Activated CD4-positive, alpha-beta T cell treated with anti-CD3 and anti-CD28 coated beads, Interleukin-2, amount 10 ng/mL, durations not matched to agents 7 days and 5 days (primary cell): Measurements from ENCODE around the gene ACVR1C. TPM values are rescaled to one million over a fixed set of nuclear protein-coding genes. Genes with fewer than 3 reads are reported as not detected.
"Not testable (repeated sequence)": the region's sequence is repeated elsewhere in the genome, so short reads cannot be mapped to it uniquely, and the experiment has no call there.

Experiments used
- CTCF ChIA-PET: fragments of 350-600 bp; sonication (Branson Sonifier 250); formaldehyde crosslinking; loops from one replicate; lab custom pipeline; 2021; ENCODE audit warnings: antibody characterized with exemption; lab: Charles Lee
- POLR2A ChIA-PET: fragments of 350-600 bp; sonication (Branson Sonifier 250); formaldehyde crosslinking; loops from one replicate; lab custom pipeline; 2021; ENCODE audit warnings: antibody characterized with exemption; lab: Charles Lee
- DNase-seq: peaks from one replicate; pipeline ENCODE4 v3.0.0-alpha.2; 2020
- H3K27ac Mint-ChIP-seq: one replicate; pipeline ENCODE4 v1.8.0; 2021; ENCODE audit warnings: mild to moderate bottlenecking, moderate library complexity, mixed read lengths
- H3K27me3 Mint-ChIP-seq: one replicate; pipeline ENCODE4 v1.8.0; 2021; ENCODE audit warnings: mixed read lengths
- H3K36me3 Mint-ChIP-seq: one replicate; pipeline ENCODE4 v1.8.0; 2021; ENCODE audit warnings: low read depth, mixed read lengths
- H3K4me1 Mint-ChIP-seq: one replicate; pipeline ENCODE4 v1.8.0; 2021; ENCODE audit warnings: mixed read lengths
- H3K4me3 Mint-ChIP-seq: one replicate; pipeline ENCODE4 v1.8.0; 2021; ENCODE audit warnings: mild to moderate bottlenecking, moderate library complexity, mixed read lengths
- H3K9me3 Mint-ChIP-seq: one replicate; pipeline ENCODE4 v1.8.0; 2021; ENCODE audit warnings: mixed read lengths
- total RNA-seq, 2 experiments: library from RNA; stranded (reverse); gene quantifications; one replicate each; pipeline ENCODE4 v1.2.3, GENCODE V29; 2021

ACVR1C gene
- total RNA-seq, 2 experiments from 2014 or later, result 2.2 to 2.5 TPM

DNA sequence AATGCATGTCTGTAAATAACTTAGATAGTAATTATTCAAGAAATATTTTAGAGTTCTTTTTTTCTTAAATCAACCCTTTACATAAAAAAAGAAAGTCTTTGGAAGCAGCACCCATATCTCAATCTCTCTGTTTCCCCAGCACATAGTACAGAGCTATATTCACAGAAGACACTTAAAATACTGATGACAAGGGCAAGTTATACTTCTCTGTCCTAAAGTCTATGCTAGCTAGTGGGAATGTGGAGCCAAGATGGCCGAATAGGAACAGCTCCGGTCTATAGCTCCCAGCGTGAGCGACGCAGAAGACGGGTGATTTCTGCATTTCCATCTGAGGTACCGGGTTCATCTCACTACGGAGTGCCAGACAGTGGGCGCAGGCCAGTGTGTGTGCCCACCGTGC is 62.6 kb downstream of the ACVR1C start:
- CTCF ChIA-PET, result interaction anchor here (0.6 kb wide), 1 partner anchor 539 kb away, joined by 3 read pairs; no protein-coding TSS in a partner anchor
- H3K27ac Mint-ChIP-seq, H3K27me3 Mint-ChIP-seq, H3K4me1 Mint-ChIP-seq, POLR2A ChIA-PET, DNase-seq, H3K4me3 Mint-ChIP-seq, H3K9me3 Mint-ChIP-seq, H3K36me3 Mint-ChIP-seq: not testable (repeated sequence)

- H3K4me3 Mint-ChIP-seq, result no peak overlapping the region
- CTCF ChIA-PET, result interaction anchor here (0.6 kb wide), 1 partner anchor 538 kb away, joined by 3 read pairs; no protein-coding TSS in a partner anchor
These were observed 63.1 kb downstream of the ACVR1C start for GRCh38 chr2:157565550-157565949.

DNA sequence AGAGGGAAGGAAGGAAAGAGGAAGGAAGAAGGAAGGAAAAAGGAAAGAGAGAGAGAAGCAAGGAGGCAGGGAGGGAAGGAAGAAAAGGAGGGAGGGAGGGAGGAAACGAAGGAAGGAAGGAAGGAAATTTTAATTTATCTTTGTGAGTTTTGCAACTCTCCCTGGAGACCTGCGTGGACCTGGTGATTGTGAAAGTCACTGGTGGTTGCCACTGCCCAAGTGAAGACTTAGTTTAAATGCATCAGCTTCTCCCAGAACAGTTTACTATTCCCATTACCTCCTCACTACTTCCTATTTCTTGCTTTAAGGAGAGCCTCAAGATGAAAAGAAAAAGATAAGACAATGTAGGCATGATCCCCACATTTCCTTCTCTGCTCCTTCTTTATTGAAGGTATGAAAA is 68.8 kb downstream of the ACVR1C start:
- POLR2A ChIA-PET, result no interaction called here
- Mint-ChIP-seq H3K36me3 (no peaks in the 10 kb centered on the region), H3K9me3 (peaks cover 15% of the 10 kb centered on the region), H3K27ac (no peak overlapping the region), H3K4me3 (no peak overlapping the region), H3K27me3 (no peaks in the 10 kb centered on the region), H3K4me1 (peaks cover 15% of the 10 kb centered on the region)
- no peak for DNase-seq
- CTCF ChIA-PET, result no interaction called here

More at GRCh38 chr2:157565550-157565949, 63.1 kb downstream of the ACVR1C start:
- Mint-ChIP-seq H3K36me3 (no peaks in the 10 kb centered on the region), H3K4me1 (no peaks in the 10 kb centered on the region), H3K27ac (no peak overlapping the region), H3K9me3 (peaks cover 6% of the 10 kb centered on the region), H3K27me3 (no peaks in the 10 kb centered on the region)
- POLR2A ChIA-PET, result no interaction called here
- DNase-seq, result no peak

- no peak for DNase-seq
- peaks cover 15% of the 10 kb centered on the region for H3K4me1 Mint-ChIP-seq
- POLR2A ChIA-PET, result no interaction called here
These were observed 69.2 kb downstream of the ACVR1C start for GRCh38 chr2:157559461-157559860.

DNA sequence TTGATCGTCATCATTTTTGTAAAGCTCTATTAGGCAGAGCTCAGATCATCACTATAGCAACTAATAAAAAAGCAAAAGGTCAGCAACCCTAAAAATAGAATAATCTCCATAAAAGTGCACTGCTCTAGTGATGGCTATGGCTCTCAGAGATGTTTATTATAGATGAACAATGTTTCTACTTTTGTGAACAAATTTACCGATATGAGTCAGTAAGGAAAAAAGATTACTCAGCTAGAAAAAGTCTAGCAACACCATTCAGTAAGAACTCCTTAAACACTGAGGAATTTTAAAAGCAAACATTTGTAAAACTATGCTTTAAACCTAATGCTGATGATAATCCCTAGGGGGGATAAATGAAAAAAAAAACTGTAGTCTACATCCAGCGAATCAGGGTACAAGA is 69.6 kb downstream of the ACVR1C start:
- H3K36me3 Mint-ChIP-seq, result no peaks in the 10 kb centered on the region
- no peaks in the 10 kb centered on the region for H3K27me3 Mint-ChIP-seq
- peaks cover 15% of the 10 kb centered on the region for H3K4me1 Mint-ChIP-seq
- no peak overlapping the region for H3K4me3 Mint-ChIP-seq
- peaks cover 13% of the 10 kb centered on the region for H3K9me3 Mint-ChIP-seq
- CTCF ChIA-PET, result interaction anchor here (0.6 to 1.0 kb wide), 2 partner anchors 13 to 24 kb away, joined by 3 to 5 read pairs; no protein-coding TSS in a partner anchor
- POLR2A ChIA-PET, result no interaction called here
- H3K27ac Mint-ChIP-seq, result peak overlapping the region; percentile 42
- DNase-seq, result no peak

More at GRCh38 chr2:157559461-157559860, 69.2 kb downstream of the ACVR1C start:
- no peaks in the 10 kb centered on the region for H3K36me3 Mint-ChIP-seq
- H3K4me3 Mint-ChIP-seq, result no peak overlapping the region
- H3K27ac Mint-ChIP-seq, result peak overlapping the region; percentile 42
- no peaks in the 10 kb centered on the region for H3K27me3 Mint-ChIP-seq
- H3K9me3 Mint-ChIP-seq, result peaks cover 15% of the 10 kb centered on the region
- CTCF ChIA-PET, result interaction anchor here (0.6 to 1.0 kb wide), 2 partner anchors 13 to 24 kb away, joined by 3 to 5 read pairs; no protein-coding TSS in a partner anchor

- Mint-ChIP-seq H3K27ac (no peak overlapping the region), H3K4me1 (peaks cover 15% of the 10 kb centered on the region), H3K4me3 (no peak overlapping the region)
These were observed 70.9 kb downstream of the ACVR1C start for GRCh38 chr2:157557770-157558169.

GRCh38 chr2:157540102-157540501 is 88.6 kb downstream of the ACVR1C start:
- CTCF ChIA-PET, result no interaction called here
- POLR2A ChIA-PET, result no interaction called here
- DNase-seq, result no peak
- H3K27me3 Mint-ChIP-seq, result no peaks in the 10 kb centered on the region
- no peak overlapping the region for H3K27ac Mint-ChIP-seq
- H3K4me3 Mint-ChIP-seq, result no peak overlapping the region
- H3K4me1 Mint-ChIP-seq, result no peaks in the 10 kb centered on the region
- no peaks in the 10 kb centered on the region for H3K36me3 Mint-ChIP-seq
- no peaks in the 10 kb centered on the region for H3K9me3 Mint-ChIP-seq

More at GRCh38 chr2:157557770-157558169, 70.9 kb downstream of the ACVR1C start:
- ChIA-PET POLR2A (no interaction called here), CTCF (no interaction called here)
- no peaks in the 10 kb centered on the region for H3K36me3 Mint-ChIP-seq
- peaks cover 11% of the 10 kb centered on the region for H3K9me3 Mint-ChIP-seq
- H3K27me3 Mint-ChIP-seq, result no peaks in the 10 kb centered on the region
- no peak for DNase-seq

DNA sequence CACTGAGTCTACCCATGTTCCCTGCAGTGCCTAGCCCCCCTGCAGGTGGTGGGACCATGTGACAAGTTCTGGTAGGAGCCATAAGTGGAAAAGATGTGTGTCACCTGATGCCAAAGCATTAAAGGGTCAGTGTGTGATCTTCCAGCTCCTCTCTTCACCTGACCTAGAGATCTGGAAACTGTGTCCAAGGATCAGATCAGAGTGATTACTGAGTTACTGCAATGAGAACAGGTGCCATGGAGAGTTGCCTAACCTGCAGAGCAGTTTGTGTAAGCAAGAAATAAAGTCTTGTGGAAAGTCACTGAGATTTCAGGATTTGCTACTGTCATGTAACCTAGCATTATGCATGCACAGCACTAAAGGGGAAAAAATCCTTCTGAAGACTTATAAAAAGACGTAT is 90.6 kb downstream of the ACVR1C start:
- H3K9me3 Mint-ChIP-seq, result no peaks in the 10 kb centered on the region
- no peak overlapping the region for H3K4me3 Mint-ChIP-seq
- H3K4me1 Mint-ChIP-seq, result no peaks in the 10 kb centered on the region
- no peaks in the 10 kb centered on the region for H3K36me3 Mint-ChIP-seq
- DNase-seq, result no peak
- H3K27me3 Mint-ChIP-seq, result no peaks in the 10 kb centered on the region
- no peak overlapping the region for H3K27ac Mint-ChIP-seq
- ChIA-PET POLR2A (no interaction called here), CTCF (interaction anchor here (0.6 kb wide), 1 partner anchor 399 kb away, joined by 3 read pairs; no protein-coding TSS in a partner anchor)

GRCh38 chr2:157536815-157537214 is 91.8 kb downstream of the ACVR1C start:
- no peaks in the 10 kb centered on the region for H3K36me3 Mint-ChIP-seq
- ChIA-PET CTCF (no interaction called here), POLR2A (no interaction called here)
- no peaks in the 10 kb centered on the region for H3K9me3 Mint-ChIP-seq
- H3K4me3 Mint-ChIP-seq, result no peak overlapping the region
- H3K27ac Mint-ChIP-seq, result no peak overlapping the region
- no peak for DNase-seq
- H3K4me1 Mint-ChIP-seq, result no peaks in the 10 kb centered on the region
- H3K27me3 Mint-ChIP-seq, result no peaks in the 10 kb centered on the region

DNA sequence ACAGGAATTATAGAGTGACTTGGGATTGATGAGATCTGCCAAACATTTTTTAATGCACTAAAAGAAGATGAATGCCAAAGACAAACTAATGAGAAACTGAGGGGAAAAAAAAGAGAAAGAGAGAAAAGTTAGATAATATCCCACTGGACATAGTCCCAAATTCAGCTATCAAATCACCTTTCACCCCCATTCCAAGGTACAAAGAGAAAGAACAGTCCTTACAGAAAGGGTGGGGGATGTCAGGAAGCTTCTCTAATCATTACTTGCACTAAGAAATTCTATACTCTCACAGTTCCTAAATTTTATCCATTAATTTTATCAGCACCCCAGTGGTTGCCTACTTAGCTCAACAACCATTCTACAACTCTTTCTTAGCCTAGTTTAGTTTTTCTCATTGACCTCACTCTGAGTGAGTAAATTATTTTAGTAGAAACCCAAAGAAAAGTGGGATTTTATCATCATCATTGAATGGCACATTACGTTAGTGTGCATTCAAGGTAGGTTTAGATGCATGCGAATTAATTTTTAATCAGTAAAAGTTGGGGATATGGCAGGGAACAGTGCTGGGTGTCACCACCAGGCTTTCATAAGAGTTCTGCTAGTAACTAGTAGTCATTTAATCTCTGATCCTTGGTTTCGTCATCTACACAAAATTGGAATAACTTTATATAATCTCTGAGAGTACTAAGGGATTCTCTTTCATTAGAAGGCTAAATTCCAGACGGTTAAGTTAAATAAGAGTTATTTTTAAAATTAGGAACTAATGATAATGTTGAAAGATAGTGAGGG is 99.5 kb downstream of the ACVR1C start:
- no peak overlapping the region for H3K4me3 Mint-ChIP-seq
- DNase-seq, result no peak
- peaks cover 2% of the 10 kb centered on the region for H3K27me3 Mint-ChIP-seq
- ChIA-PET CTCF (interaction anchor here (0.6 to 1.1 kb wide), 2 partner anchors 15 to 24 kb away, joined by 3 to 4 read pairs; no protein-coding TSS in a partner anchor), POLR2A (no interaction called here)
- no peak overlapping the region for H3K27ac Mint-ChIP-seq
- no peaks in the 10 kb centered on the region for H3K36me3 Mint-ChIP-seq
- no peaks in the 10 kb centered on the region for H3K4me1 Mint-ChIP-seq
- no peaks in the 10 kb centered on the region for H3K9me3 Mint-ChIP-seq

DNA sequence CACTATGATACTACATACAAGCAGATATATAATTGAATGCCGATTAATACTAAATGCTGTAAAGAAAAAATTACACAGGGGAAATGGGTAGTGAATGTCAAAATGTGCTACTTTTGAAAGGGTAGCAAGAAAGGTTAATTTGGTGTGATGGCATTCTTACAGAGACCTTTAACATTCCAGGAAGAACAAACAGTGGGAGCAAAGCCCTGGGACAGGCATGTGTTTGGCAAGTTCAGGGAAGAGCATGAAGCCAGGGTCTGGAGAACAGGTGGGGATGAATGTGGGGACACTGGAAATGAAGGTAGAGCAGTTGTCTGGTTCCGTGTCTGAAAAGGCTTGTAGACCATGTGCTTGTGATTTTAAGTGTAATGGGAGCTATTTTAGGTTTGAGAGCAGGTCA is 102.6 kb downstream of the ACVR1C start:
- no peaks in the 10 kb centered on the region for H3K36me3 Mint-ChIP-seq
- H3K27ac Mint-ChIP-seq, result no peak overlapping the region
- ChIA-PET POLR2A (no interaction called here), CTCF (no interaction called here)
- DNase-seq, result no peak
- H3K9me3 Mint-ChIP-seq, result no peaks in the 10 kb centered on the region
- H3K27me3 Mint-ChIP-seq, result peaks cover 2% of the 10 kb centered on the region
- H3K4me3 Mint-ChIP-seq, result no peak overlapping the region
- H3K4me1 Mint-ChIP-seq, result no peaks in the 10 kb centered on the region

GRCh38 chr2:157523270-157524247 is 105.1 kb downstream of the ACVR1C start:
- H3K9me3 Mint-ChIP-seq, result no peaks in the 10 kb centered on the region
- ChIA-PET POLR2A (no interaction called here), CTCF (interaction anchor here (1.1 kb wide), 1 partner anchor 74 kb away, joined by 3 read pairs; no protein-coding TSS in a partner anchor)
- H3K4me3 Mint-ChIP-seq, result no peak overlapping the region
- peaks cover 2% of the 10 kb centered on the region for H3K27me3 Mint-ChIP-seq
- H3K36me3 Mint-ChIP-seq, result no peaks in the 10 kb centered on the region
- H3K4me1 Mint-ChIP-seq, result no peaks in the 10 kb centered on the region
- no peak overlapping the region for H3K27ac Mint-ChIP-seq
- no peak for DNase-seq
